ENCODE data around the gene ROCK1.
"Not testable (repeated sequence)": the region's sequence is repeated elsewhere in the genome, so short reads cannot be mapped to it uniquely, and the experiment has no call there.

The ROCK1 gene

GRCh38 chr18:21111346-21112139 lies at the start of gene ROCK1:
Gene ROCK1 (minus strand): TSS chr18:21111813. CDS start chr18:21110910, 903 bp downstream.
- DNase-seq (ENCODE audit: low read depth in 2 of 2): peak; percentile 97 to 99

GRCh38 chr18:21155443-21155842 lies 43.8 kb upstream of the ROCK1 start:
- no peak for DNase-seq (ENCODE audit: low read depth in 2 of 2)

GRCh38 chr18:21146016-21146415 lies 34.4 kb upstream of the ROCK1 start:
- DNase-seq (ENCODE audit: low read depth in 2 of 2): no peak

- DNase-seq (ENCODE audit: low read depth in 2 of 2): no peak
These were observed 33.8 kb upstream of the ROCK1 start for GRCh38 chr18:21145371-21145770.

- DNase-seq (ENCODE audit: low read depth in 2 of 2): no peak
These were observed 30.2 kb upstream of the ROCK1 start for GRCh38 chr18:21141668-21142422.

- DNase-seq (ENCODE audit: low read depth in 2 of 2): not testable (repeated sequence)
These were observed 26.3 kb upstream of the ROCK1 start for GRCh38 chr18:21137719-21138488.

GRCh38 chr18:21134895-21135294 lies 23.3 kb upstream of the ROCK1 start:
- DNase-seq (ENCODE audit: low read depth in 2 of 2): peak in 1 of 2 donors; percentile 2

- no peak for DNase-seq (ENCODE audit: low read depth in 2 of 2)
These were observed 20.8 kb upstream of the ROCK1 start for GRCh38 chr18:21132398-21132918.

GRCh38 chr18:21131698-21132227 lies 20.1 kb upstream of the ROCK1 start:
- no peak for DNase-seq (ENCODE audit: low read depth in 2 of 2)

- no peak for DNase-seq (ENCODE audit: low read depth in 2 of 2)
These were observed 18.1 kb upstream of the ROCK1 start for GRCh38 chr18:21129566-21130216.

GRCh38 chr18:21123290-21123926 lies 11.8 kb upstream of the ROCK1 start:
- DNase-seq (ENCODE audit: low read depth in 2 of 2): no peak

GRCh38 chr18:21118806-21119205 lies 7.2 kb upstream of the ROCK1 start:
- no peak for DNase-seq (ENCODE audit: low read depth in 2 of 2)

GRCh38 chr18:21117409-21118131 lies 6.0 kb upstream of the ROCK1 start:
- no peak for DNase-seq (ENCODE audit: low read depth in 2 of 2)

GRCh38 chr18:21115519-21116411 lies 4.2 kb upstream of the ROCK1 start:
- no peak for DNase-seq (ENCODE audit: low read depth in 2 of 2)

- DNase-seq (ENCODE audit: low read depth in 2 of 2): no peak
These were observed 1.0 kb upstream of the ROCK1 start for GRCh38 chr18:21112543-21113105.

- peak; percentile 21 to 49 for DNase-seq (ENCODE audit: low read depth in 2 of 2)
These were observed 494 bp upstream of the ROCK1 start for GRCh38 chr18:21112140-21112473.

GRCh38 chr18:21110713-21111345 lies 784 bp downstream of the ROCK1 start:
- DNase-seq (ENCODE audit: low read depth in 2 of 2): peak; percentile 36 to 60
